ENCODE data around the gene TMEM63A. TPM values are rescaled to one million over a fixed set of nuclear protein-coding genes. Genes with fewer than 3 reads are reported as not detected.

TMEM63A gene
- polyA plus RNA-seq, 1 donor (not counting 4 experiments of a cell fraction or from before 2014, with no cell fraction given), result 16.5 TPM

DNA sequence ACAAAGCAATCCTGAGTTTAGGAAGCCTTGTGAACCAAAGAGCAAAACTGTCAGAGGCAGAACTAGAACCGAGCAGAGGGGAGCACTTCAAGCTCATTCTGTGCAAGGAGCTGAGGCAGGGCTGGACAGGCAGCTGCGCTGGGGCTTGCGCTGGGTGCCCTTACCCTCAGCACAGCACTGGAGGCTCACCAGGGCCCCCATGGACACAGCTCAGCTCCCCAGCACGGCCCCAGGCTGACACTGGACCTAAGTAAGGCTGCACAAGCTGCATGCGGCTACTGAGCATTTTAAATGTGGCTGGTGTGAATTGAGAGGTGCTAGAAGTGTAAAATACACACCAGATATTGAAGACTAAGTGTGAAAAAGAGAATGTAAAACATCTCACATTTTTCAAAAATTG is 22.1 kb downstream of the TMEM63A start:
- no peaks in the 10 kb centered on the region for H3K27me3 ChIP-seq (ENCODE audit: control insufficient read depth, extremely low read depth, insufficient read depth, low read length)
- H4K20me1 ChIP-seq (ENCODE audit: control insufficient read depth, extremely low read depth, insufficient read depth, low read length), result no peaks in the 10 kb centered on the region
- H3K4me1 ChIP-seq (ENCODE audit: control insufficient read depth, extremely low read depth, insufficient read depth, low read length), result no peaks in the 10 kb centered on the region
- no peak overlapping the region for H3K4me2 ChIP-seq (ENCODE audit: control insufficient read depth, extremely low read depth, insufficient read depth, low read depth, low read length)
- no peak overlapping the region for H3K9ac ChIP-seq (ENCODE audit: control insufficient read depth, extremely low read depth, insufficient read depth, low read length)
- H3K4me3 ChIP-seq (ENCODE audit: control insufficient read depth in 2 of 3, extremely low read depth in 1 of 3, insufficient read depth in 2 of 3, low read depth in 1 of 3, low read length in 3 of 3), result no peak overlapping the region
- DNase-seq (ENCODE audit: low read depth, low spot score) (no peak), FAIRE-seq (no peak)
- no peaks in the 10 kb centered on the region for H3K79me2 ChIP-seq (ENCODE audit: control insufficient read depth, insufficient read depth, low read length)
- dilution Hi-C loops (cut with MboI; ENCODE audit: extremely low pct_ligation_motif_present, low sequenced_read_pairs), result no loop called here
- no peaks in the 10 kb centered on the region for H3K9me3 ChIP-seq (ENCODE audit: control insufficient read depth, low read depth, low read length)
- H2AFZ ChIP-seq (ENCODE audit: control insufficient read depth, low read length), result no peak overlapping the region
- no peak overlapping the region for H3K27ac ChIP-seq (ENCODE audit: control insufficient read depth, insufficient read depth, low read length)
- TF ChIP-seq EZH2 (IDR thresholded peaks at IDR 0.05; ENCODE audit: low read length), result no peak
- TF ChIP-seq, protein P1, sequence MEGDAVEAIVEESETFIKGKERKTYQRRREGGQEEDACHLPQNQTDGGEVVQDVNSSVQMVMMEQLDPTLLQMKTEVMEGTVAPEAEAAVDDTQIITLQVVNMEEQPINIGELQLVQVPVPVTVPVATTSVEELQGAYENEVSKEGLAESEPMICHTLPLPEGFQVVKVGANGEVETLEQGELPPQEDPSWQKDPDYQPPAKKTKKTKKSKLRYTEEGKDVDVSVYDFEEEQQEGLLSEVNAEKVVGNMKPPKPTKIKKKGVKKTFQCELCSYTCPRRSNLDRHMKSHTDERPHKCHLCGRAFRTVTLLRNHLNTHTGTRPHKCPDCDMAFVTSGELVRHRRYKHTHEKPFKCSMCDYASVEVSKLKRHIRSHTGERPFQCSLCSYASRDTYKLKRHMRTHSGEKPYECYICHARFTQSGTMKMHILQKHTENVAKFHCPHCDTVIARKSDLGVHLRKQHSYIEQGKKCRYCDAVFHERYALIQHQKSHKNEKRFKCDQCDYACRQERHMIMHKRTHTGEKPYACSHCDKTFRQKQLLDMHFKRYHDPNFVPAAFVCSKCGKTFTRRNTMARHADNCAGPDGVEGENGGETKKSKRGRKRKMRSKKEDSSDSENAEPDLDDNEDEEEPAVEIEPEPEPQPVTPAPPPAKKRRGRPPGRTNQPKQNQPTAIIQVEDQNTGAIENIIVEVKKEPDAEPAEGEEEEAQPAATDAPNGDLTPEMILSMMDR (optimal IDR thresholded peaks at IDR 0.05 in 1 of 3, IDR thresholded peaks at IDR 0.05 in 1 of 3, conservative IDR thresholded peaks at IDR 0.05 in 1 of 3; ENCODE audit: extremely low read depth in 1 of 3, insufficient read depth in 2 of 3, low read length in 3 of 3), result no peak
- H3K36me3 ChIP-seq (ENCODE audit: control insufficient read depth in 2 of 2, extremely low read depth in 1 of 2, insufficient read depth in 2 of 2, low read length in 2 of 2), result peaks cover 11 to 24% of the 10 kb centered on the region in 2 experiments
- H3K9me1 ChIP-seq (ENCODE audit: control insufficient read depth, extremely low read depth, insufficient read depth, low read length), result no peaks in the 10 kb centered on the region

DNA sequence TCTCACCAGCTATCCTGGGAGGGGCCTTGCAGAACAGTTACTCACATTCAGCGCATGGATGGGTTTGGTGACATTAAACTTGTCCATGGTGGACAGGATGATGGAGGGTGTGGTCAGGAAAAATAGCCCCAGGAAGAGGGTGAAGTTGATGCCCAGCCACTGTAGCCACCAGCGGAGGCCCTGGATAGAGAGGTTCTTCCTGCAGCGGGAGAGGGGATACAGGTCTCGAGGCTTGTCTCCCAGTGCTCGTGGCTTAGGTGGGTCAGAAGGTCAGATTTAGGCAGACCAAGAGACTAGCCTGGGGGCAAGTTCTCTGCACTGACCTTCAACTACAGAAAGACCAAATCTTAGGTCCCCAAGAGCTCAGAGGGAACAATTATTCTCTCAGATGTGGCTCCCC is 23.0 kb downstream of the TMEM63A start:
- DNase-seq (ENCODE audit: low read depth, low spot score) (no peak), FAIRE-seq (no peak)
- H3K27me3 ChIP-seq (ENCODE audit: control insufficient read depth, extremely low read depth, insufficient read depth, low read length), result no peaks in the 10 kb centered on the region
- no peak overlapping the region for H3K9ac ChIP-seq (ENCODE audit: control insufficient read depth, extremely low read depth, insufficient read depth, low read length)
- H3K4me1 ChIP-seq (ENCODE audit: control insufficient read depth, extremely low read depth, insufficient read depth, low read length), result no peaks in the 10 kb centered on the region
- no peak overlapping the region for H2AFZ ChIP-seq (ENCODE audit: control insufficient read depth, low read length)
- no peak overlapping the region for H3K4me3 ChIP-seq (ENCODE audit: control insufficient read depth in 2 of 3, extremely low read depth in 1 of 3, insufficient read depth in 2 of 3, low read depth in 1 of 3, low read length in 3 of 3)
- TF ChIP-seq, protein P1 (optimal IDR thresholded peaks at IDR 0.05 in 1 of 3, IDR thresholded peaks at IDR 0.05 in 1 of 3, conservative IDR thresholded peaks at IDR 0.05 in 1 of 3; ENCODE audit: extremely low read depth in 1 of 3, insufficient read depth in 2 of 3, low read length in 3 of 3), result no peak
- no peak for TF ChIP-seq EZH2 (IDR thresholded peaks at IDR 0.05; ENCODE audit: low read length)
- H3K27ac ChIP-seq (ENCODE audit: control insufficient read depth, insufficient read depth, low read length), result no peak overlapping the region
- no peaks in the 10 kb centered on the region for H4K20me1 ChIP-seq (ENCODE audit: control insufficient read depth, extremely low read depth, insufficient read depth, low read length)
- H3K9me3 ChIP-seq (ENCODE audit: control insufficient read depth, low read depth, low read length), result no peaks in the 10 kb centered on the region
- dilution Hi-C loops (cut with MboI; ENCODE audit: extremely low pct_ligation_motif_present, low sequenced_read_pairs), result no loop called here
- no peaks in the 10 kb centered on the region for H3K9me1 ChIP-seq (ENCODE audit: control insufficient read depth, extremely low read depth, insufficient read depth, low read length)
- no peaks in the 10 kb centered on the region for H3K79me2 ChIP-seq (ENCODE audit: control insufficient read depth, insufficient read depth, low read length)
- H3K4me2 ChIP-seq (ENCODE audit: control insufficient read depth, extremely low read depth, insufficient read depth, low read depth, low read length), result no peak overlapping the region
- H3K36me3 ChIP-seq (ENCODE audit: control insufficient read depth in 2 of 2, extremely low read depth in 1 of 2, insufficient read depth in 2 of 2, low read length in 2 of 2), result peaks cover 11 to 26% of the 10 kb centered on the region in 2 experiments

Data from keratinocyte (primary cell).